Activated CD4-positive, alpha-beta T cell treated with anti-CD3 and anti-CD28 coated beads, Interleukin-2, amount 10 ng/mL, durations not matched to agents 24 days and 14 days (primary cell): Measurements from ENCODE around the gene RPP14. TPM values are rescaled to one million over a fixed set of nuclear protein-coding genes. Genes with fewer than 3 reads are reported as not detected.
A peak's percentile ranks its signal among the peaks of the same experiment; 100 is the strongest.
"Not testable (repeated sequence)": the region's sequence is repeated elsewhere in the genome, so short reads cannot be mapped to it uniquely, and the experiment has no call there.

Experiments used
- DNase-seq: peaks from one replicate; pipeline ENCODE4 v3.0.0; 2022
- H3K27ac Mint-ChIP-seq: one replicate; pipeline ENCODE4 v1.8.0; 2022; ENCODE audit warnings: mild to moderate bottlenecking, mixed read lengths
- H3K27me3 Mint-ChIP-seq: one replicate; pipeline ENCODE4 v1.8.0; 2022; ENCODE audit warnings: mixed read lengths
- H3K36me3 Mint-ChIP-seq: one replicate; pipeline ENCODE4 v1.8.0; 2022; ENCODE audit warnings: low read depth, mild to moderate bottlenecking, mixed read lengths
- H3K4me1 Mint-ChIP-seq: one replicate; pipeline ENCODE4 v1.8.0; 2021; ENCODE audit warnings: mixed read lengths
- H3K4me3 Mint-ChIP-seq: one replicate; pipeline ENCODE4 v1.8.0; 2022; ENCODE audit warnings: mild to moderate bottlenecking, moderate library complexity, mixed read lengths
- H3K9me3 Mint-ChIP-seq: one replicate; pipeline ENCODE4 v1.8.0; 2021; ENCODE audit warnings: mixed read lengths
- intact Hi-C: fragments of 100-400 bp; cut with micrococcal nuclease; formaldehyde crosslinking; loops from one replicate; pipeline ENCODE4 v1.15.1; 2023
- total RNA-seq: library from RNA; stranded (reverse); gene quantifications from 2 replicates; pipeline ENCODE4 v1.2.3, GENCODE V29; 2022

Gene RPP14
- total RNA-seq, 1 donor from 2014 or later, result 25.2 TPM

DNA sequence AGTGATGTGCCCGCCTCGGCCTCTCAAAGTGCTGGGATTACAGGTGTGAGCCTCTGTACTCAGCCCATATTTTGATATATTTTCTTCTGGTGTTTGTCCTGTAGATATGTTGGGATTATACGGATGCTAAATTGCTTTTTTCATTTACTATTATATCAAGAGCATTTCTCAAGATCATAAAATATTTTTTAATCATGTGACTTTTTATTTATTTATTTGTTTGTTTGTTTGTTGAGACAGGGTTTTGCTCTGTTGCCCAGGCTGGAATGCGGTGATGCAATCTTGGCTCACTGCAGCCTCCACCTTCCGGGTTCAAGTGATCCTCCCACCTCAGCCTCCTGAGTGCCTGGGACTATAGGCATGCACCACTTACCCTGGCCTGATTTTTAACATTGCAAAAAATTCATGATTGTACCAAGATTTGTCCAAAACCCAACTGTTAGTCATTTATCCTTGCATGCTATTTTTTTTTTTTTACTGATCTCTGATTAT is 23.9 kb downstream of the RPP14 start:
- no peak overlapping the region for H3K27ac Mint-ChIP-seq
- intact Hi-C loops, result no loop called here
- H3K9me3 Mint-ChIP-seq, result no peaks in the 10 kb centered on the region

DNA sequence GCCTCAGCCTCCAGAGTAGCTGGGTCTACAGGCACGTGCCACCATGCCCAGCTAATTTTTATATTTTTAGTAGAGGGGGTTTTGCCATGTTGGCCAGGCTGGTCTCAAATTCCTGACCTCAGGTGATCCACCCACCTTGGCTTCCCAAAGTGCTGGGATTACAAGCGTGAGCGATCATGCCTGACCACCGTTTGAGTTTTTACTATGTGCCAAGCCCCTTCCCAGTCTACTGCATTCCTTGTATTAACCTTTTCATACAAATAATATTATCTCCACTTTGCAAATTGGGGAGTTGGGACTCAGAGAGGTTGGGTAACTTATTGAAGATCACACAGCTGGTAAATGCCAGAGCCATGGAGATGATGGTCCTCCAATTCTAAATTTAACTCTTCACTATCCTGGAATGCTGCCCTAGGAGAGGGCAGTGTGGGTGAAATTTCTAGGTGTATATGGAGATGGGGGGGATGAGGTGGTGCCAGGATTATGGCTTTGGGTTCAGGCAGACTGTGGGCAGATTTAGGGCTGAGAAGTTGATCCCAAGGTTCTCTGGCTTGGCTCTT is 25.6 kb downstream of the RPP14 start:
- peak overlapping the region; percentile 81 for H3K27ac Mint-ChIP-seq
- intact Hi-C loops, result loop anchor here (1.0 kb wide), 1 partner anchor 83 kb away; no protein-coding TSS in a partner anchor

More for the DNA sequence above, 23.9 kb downstream of the RPP14 start:
- peaks cover 2% of the 10 kb centered on the region for H3K36me3 Mint-ChIP-seq
- H3K4me1 Mint-ChIP-seq, result peaks cover 35% of the 10 kb centered on the region
- DNase-seq, result no peak
- H3K4me3 Mint-ChIP-seq, result no peak overlapping the region
- no peaks in the 10 kb centered on the region for H3K27me3 Mint-ChIP-seq

DNA sequence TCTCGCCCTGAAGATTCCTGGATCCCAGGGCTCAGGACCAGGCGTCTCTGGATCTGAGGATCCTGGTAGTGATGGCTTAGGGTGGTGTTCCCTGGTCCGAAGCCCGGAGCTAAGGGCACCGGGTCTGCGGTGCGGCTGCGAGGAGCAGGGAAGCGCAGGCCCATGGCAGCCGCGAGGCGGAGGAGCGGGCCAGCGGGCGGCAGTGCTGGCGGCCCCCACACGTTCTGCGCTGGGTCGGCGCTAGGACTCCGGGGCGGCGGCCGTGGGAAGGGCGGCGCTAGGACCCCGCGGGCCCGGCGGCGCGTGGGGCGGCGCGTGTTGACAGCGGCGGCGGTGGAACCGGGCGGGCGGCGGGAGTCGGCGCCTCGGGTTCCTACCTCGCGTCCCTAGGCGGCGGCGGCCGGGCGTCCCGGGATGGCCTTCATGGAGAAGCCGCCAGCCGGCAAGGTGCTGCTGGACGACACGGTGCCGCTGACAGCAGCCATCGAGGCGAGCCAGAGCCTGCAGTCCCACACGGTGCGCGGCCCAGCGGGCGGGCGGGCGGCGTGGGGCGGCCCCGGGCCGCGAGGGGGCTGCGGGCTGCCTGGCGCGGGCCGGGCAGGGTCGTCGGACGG is 26.6 kb downstream of the RPP14 start, which contains the start of gene PXK:
Gene PXK, plus strand, starts transcription at position 318 of the 614 bp plus-strand sequence. Its CDS starts 97 bp downstream, at position 415.
- peaks cover 39% of the 10 kb centered on the region for H3K4me1 Mint-ChIP-seq
- H3K27ac Mint-ChIP-seq, result peak within 1 kb of the TSS; percentile 99
- peaks cover 11% of the 10 kb centered on the region for H3K36me3 Mint-ChIP-seq
- H3K4me3 Mint-ChIP-seq, result peak within 1 kb of the TSS; percentile 99
- no peaks in the 10 kb centered on the region for H3K27me3 Mint-ChIP-seq
- intact Hi-C loops, result loop anchor here (1.0 kb wide), 1 partner anchor 82 kb away; no protein-coding TSS in a partner anchor
- no peaks in the 10 kb centered on the region for H3K9me3 Mint-ChIP-seq
- peak; percentile 96 for DNase-seq

More for the DNA sequence above, 25.6 kb downstream of the RPP14 start:
- no peaks in the 10 kb centered on the region for H3K9me3 Mint-ChIP-seq
- H3K36me3 Mint-ChIP-seq, result peaks cover 10% of the 10 kb centered on the region
- peak overlapping the region; percentile 78 for H3K4me3 Mint-ChIP-seq
- peaks cover 37% of the 10 kb centered on the region for H3K4me1 Mint-ChIP-seq
- H3K27me3 Mint-ChIP-seq, result no peaks in the 10 kb centered on the region
- DNase-seq, result no peak

DNA sequence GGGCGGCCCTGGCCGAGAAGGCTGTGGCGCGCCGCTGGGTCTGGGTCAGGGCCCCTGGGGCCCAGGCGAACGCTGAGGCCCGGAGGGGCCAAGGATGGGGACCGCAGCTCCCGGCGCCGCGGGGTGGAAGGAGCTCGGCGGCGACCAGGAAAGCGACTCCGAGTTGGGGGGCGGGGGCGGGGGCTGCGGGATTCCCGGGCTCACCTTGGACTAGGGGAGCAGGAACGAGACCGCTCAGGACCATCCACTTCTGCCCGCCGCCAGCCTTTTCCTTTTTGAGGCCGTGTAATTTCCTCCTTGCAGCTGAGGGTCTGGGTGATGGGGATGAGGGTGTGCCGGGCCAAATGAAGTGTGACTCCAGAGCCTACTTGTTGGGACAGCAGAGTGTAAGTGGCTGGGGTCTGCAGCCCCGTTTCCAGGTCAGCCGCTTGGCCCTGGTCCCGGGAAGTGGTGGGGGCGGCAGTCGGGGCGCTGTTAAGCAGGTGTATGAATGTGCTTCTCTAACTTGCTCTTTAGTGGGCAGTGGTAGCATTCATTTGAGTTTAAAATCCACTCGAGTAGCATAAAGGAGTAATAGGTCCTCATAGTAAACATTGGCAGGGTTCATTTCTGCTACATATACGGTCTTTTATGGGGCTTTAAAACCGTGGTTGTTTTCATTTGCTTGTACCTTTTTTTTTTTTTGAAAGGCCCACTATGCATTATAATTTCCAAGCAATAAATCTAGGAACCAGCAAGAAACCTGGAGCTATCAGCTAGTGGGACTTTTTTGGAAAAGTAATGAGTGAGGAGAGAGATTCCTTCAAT is 27.4 kb downstream of the RPP14 start:
- H3K36me3 Mint-ChIP-seq, result peaks cover 14% of the 10 kb centered on the region
- H3K27ac Mint-ChIP-seq, result peak overlapping the region; percentile 99
- H3K9me3 Mint-ChIP-seq, result no peaks in the 10 kb centered on the region
- intact Hi-C loops, result loop anchor here (2.0 kb wide), 1 partner anchor 159 kb away; the partner anchor contains the start of gene KCTD6
- H3K4me1 Mint-ChIP-seq, result peaks cover 39% of the 10 kb centered on the region
- H3K4me3 Mint-ChIP-seq, result peak overlapping the region; percentile 99
- no peaks in the 10 kb centered on the region for H3K27me3 Mint-ChIP-seq
- peak; percentile 83 for DNase-seq

DNA sequence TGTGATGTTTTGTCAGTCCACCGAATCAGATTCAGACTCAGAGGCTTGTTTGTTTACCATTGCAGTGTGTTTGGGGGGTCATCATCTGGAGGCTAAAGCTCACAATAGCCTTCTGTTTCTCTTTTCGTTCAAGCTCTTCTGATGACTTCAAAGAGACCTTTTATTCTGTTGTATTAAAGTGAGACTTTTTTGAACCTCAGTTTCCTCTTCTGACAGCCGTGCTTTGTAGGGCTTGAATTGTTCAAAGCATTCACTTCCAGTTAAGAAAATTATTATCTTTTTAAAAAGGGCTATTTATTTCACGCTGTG is 27.9 kb downstream of the RPP14 start:
- H3K9me3 Mint-ChIP-seq, result no peaks in the 10 kb centered on the region
- peaks cover 19% of the 10 kb centered on the region for H3K36me3 Mint-ChIP-seq
- H3K27ac Mint-ChIP-seq, result peak overlapping the region; percentile 99
- no peak for DNase-seq
- intact Hi-C loops, result loop anchor here (2.0 kb wide), 1 partner anchor 159 kb away; the partner anchor contains the start of gene KCTD6
- peaks cover 41% of the 10 kb centered on the region for H3K4me1 Mint-ChIP-seq
- H3K4me3 Mint-ChIP-seq, result peak overlapping the region; percentile 99
- H3K27me3 Mint-ChIP-seq, result no peaks in the 10 kb centered on the region

DNA sequence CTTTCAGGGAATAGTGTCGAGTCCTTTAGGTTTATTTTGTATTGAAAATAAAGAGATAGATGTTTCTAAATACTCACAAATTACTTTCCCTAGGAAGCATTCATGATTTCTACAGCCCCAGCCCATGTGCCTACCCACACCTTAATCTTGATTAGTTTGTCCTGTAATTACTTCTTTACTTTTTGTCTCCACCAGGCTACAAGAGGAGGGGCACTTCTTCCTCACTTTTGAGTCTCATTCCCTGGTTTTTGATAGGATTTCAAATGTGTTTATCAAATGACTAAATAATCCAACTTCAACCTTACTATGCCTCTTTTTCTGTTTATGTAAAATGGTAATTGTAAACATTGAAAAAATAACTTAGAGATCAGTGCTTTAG is 28.4 kb downstream of the RPP14 start:
- Mint-ChIP-seq H3K9me3 (no peaks in the 10 kb centered on the region), H3K36me3 (peaks cover 24% of the 10 kb centered on the region), H3K4me1 (peaks cover 43% of the 10 kb centered on the region), H3K4me3 (peak overlapping the region; percentile 99), H3K27me3 (no peaks in the 10 kb centered on the region), H3K27ac (peak overlapping the region; percentile 91)
- intact Hi-C loops, result loop anchor here (2.0 kb wide), 1 partner anchor 158 kb away; the partner anchor contains the start of gene KCTD6
- DNase-seq, result no peak

DNA sequence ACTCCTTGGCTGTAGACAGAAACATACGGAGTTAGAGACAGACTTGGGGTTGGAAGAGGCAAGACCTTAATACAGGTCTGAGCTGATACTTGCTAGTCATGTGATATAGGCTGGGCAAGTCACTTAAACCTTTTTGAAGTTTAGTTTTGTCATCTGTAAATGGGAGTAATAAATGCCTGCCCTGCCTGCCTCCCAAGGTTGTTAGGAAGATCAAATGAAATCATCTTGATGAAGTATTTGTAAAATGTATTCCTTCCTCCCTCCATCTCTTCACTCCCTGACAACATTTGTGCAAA is 29.6 kb downstream of the RPP14 start:
- no peak for DNase-seq
- no peaks in the 10 kb centered on the region for H3K27me3 Mint-ChIP-seq
- H3K4me3 Mint-ChIP-seq, result peak overlapping the region; percentile 99
- H3K9me3 Mint-ChIP-seq, result no peaks in the 10 kb centered on the region
- intact Hi-C loops, result loop anchor here (1.0 to 2.0 kb wide), 5 partner anchors 11 to 157 kb away; partner anchors contain the start of genes HTD2, KCTD6 and RPP14
- peak overlapping the region; percentile 91 for H3K27ac Mint-ChIP-seq
- peaks cover 25% of the 10 kb centered on the region for H3K36me3 Mint-ChIP-seq
- peaks cover 43% of the 10 kb centered on the region for H3K4me1 Mint-ChIP-seq

DNA sequence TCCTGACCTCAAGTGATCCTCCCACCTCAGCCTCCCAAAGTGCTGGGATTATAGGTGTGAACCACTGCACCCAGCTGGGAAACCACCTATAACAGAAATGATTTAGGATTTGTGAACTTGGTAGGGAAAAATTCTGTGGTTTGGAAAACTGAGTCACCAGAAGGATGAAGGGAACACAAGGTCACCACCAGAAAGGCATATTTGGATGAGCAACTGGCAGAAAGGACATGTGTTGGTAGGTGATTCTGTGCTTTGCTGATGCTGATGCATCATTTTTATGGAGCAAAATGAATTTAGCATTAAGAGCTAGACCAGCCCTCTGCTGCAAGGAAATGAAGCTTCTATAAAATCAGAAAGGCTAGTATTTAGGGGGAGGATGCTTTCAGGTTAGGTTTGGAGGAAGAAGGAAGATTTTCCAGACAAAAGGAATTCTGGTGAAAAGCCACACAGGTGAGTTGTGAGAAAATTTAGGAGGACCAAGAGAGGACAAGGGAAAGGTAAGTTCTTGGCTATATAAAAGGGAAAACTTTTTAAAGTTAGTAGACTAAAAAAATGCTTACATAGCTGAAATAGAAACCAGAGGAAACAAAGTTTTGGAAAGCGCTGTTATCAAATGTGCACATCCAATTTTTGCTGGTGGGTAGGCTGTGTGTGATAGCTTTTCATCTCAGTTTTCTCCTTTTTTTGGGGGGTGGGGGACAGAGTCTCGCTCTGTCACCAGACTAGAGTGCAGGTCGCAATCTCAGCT is 30.3 kb downstream of the RPP14 start:
- Mint-ChIP-seq H3K27ac (peak overlapping the region; percentile 62), H3K4me1 (peaks cover 43% of the 10 kb centered on the region), H3K36me3 (peaks cover 32% of the 10 kb centered on the region), H3K9me3 (no peaks in the 10 kb centered on the region), H3K27me3 (no peaks in the 10 kb centered on the region), H3K4me3 (peak overlapping the region; percentile 57)
- intact Hi-C loops, result no loop called here
- no peak for DNase-seq

DNA sequence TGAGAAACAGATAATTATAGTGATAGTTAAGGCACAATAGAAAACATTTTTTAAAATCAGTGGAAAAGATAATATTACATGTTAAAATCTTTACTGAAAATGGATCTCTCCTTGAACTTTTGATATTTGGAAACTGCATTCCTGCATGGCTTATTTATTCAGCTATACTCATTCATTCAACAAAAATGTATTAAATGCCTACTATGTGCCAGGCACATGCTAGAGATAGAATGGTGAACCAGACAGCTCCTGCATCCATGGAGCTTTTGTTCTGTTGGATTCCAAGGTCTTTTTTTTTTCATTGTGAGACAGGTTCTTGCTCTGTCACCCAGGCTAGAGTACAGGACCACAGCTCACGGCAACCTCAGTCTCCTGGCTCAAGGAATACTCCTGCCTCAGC is 31.1 kb downstream of the RPP14 start:
- no peak for DNase-seq
- H3K9me3 Mint-ChIP-seq, result no peaks in the 10 kb centered on the region
- H3K4me3 Mint-ChIP-seq, result no peak overlapping the region
- peaks cover 39% of the 10 kb centered on the region for H3K4me1 Mint-ChIP-seq
- no peak overlapping the region for H3K27ac Mint-ChIP-seq
- no peaks in the 10 kb centered on the region for H3K27me3 Mint-ChIP-seq
- intact Hi-C loops, result no loop called here
- H3K36me3 Mint-ChIP-seq, result peaks cover 36% of the 10 kb centered on the region

DNA sequence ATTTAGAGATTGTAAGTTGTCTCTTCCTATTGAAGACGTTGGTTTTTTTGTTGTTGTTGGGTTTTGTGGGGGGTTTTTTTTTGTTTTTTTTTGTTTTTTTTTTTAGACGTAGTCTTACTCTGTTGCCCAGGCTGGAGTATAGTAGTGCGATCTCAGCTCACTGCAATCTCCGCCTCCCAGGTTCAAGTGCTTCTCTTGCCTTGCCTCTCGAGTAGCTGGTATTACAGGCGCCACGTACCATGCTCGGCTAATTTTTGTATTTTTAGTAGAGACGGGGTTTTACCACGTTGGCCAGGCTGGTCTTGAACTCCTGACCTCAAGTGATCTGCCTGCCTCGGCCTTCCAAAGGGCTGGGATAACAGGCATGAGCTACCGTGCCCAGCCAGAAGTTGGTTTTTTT is 33.1 kb downstream of the RPP14 start:
- peaks cover 42% of the 10 kb centered on the region for H3K36me3 Mint-ChIP-seq
- intact Hi-C loops, result not testable (repeated sequence)

DNA sequence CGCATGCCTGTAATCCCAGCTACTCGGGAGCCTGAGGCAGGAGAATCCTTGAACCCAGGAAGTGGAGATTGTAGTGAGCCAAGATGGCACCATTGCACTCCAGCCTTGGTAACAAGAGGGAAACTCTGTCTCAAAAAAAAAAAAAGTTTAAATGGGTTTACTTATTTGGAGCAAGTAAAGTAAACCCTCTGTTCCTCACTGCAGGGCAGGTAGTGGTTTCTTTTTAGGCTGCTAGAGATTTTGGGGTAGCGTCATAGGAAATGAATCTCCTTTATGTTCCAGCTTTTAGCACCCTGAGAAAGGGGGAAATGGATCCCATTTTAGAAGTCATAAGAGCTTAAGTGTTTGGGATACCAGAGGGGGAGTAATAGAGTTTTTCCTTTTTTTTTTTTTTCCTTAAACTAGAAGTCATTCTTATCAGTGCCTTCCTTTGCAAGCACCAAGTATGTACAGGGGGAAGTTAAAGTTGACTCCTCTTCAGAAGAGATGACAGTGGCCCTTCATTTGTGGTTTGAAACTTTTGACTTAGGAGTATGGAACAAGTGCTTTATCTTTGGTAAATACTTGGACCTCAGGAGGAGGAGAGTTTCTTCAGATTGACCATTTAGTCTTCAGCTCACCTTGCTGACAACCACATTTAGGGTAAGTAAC is 34.7 kb downstream of the RPP14 start:
- H3K27ac Mint-ChIP-seq, result peak overlapping the region; percentile 20
- DNase-seq, result no peak

More for the DNA sequence above, 33.1 kb downstream of the RPP14 start:
- peaks cover 34% of the 10 kb centered on the region for H3K4me1 Mint-ChIP-seq
- H3K4me3 Mint-ChIP-seq, DNase-seq, H3K27ac Mint-ChIP-seq, H3K9me3 Mint-ChIP-seq, H3K27me3 Mint-ChIP-seq: not testable (repeated sequence)

DNA sequence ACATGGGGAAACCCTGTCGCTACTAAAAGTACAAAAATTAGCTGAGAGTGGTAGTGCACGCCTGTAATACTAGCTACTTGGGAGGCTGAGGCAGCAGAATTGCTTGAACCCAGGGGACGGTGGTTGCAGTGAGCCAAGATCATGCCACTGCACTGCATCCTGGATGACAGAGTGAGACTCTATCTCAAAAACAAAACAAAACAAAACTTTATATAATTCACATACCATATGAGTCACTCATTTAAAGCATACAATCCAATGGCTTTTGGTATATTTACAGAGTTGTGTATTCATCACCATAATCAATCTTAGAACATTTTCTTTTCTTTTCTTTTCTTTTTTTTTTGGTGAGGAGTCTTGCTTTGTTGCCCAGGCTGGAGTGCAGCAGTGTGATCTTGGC is 35.3 kb downstream of the RPP14 start:
- Mint-ChIP-seq H3K36me3 (peaks cover 42% of the 10 kb centered on the region), H3K4me1 (peaks cover 27% of the 10 kb centered on the region), H3K27me3 (no peaks in the 10 kb centered on the region), H3K27ac (peak overlapping the region; percentile 25), H3K4me3 (no peak overlapping the region), H3K9me3 (no peaks in the 10 kb centered on the region)
- no peak for DNase-seq
- intact Hi-C loops, result no loop called here

More for the DNA sequence above, 34.7 kb downstream of the RPP14 start:
- H3K9me3 Mint-ChIP-seq, result no peaks in the 10 kb centered on the region
- intact Hi-C loops, result no loop called here
- H3K4me1 Mint-ChIP-seq, result peaks cover 26% of the 10 kb centered on the region
- H3K27me3 Mint-ChIP-seq, result no peaks in the 10 kb centered on the region
- peaks cover 43% of the 10 kb centered on the region for H3K36me3 Mint-ChIP-seq
- H3K4me3 Mint-ChIP-seq, result no peak overlapping the region

DNA sequence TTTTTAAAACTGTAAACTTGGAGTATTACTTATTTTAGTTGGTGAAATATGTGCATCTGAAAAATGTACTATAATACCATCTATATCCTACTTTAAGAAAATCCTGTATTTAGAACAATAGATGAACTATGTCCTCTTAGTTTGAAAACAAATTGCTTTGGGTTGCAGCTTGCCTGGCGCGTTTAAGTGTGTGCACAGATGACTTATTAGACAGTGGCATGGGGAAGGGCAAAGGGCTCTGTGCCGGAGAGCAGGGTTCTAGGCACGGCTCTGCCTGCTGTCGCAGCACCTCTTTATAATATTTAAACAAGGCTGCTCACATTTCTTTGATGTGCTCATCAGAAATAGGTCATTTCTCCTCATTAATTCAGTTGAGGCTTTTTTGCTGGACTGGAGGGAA is 36.6 kb downstream of the RPP14 start:
- no peak for DNase-seq
- H3K4me1 Mint-ChIP-seq, result peaks cover 30% of the 10 kb centered on the region
- H3K4me3 Mint-ChIP-seq, result no peak overlapping the region
- H3K27me3 Mint-ChIP-seq, result no peaks in the 10 kb centered on the region
- intact Hi-C loops, result no loop called here
- H3K27ac Mint-ChIP-seq, result no peak overlapping the region
- peaks cover 43% of the 10 kb centered on the region for H3K36me3 Mint-ChIP-seq
- no peaks in the 10 kb centered on the region for H3K9me3 Mint-ChIP-seq
